Stimulated activated CD8-positive, alpha-beta memory T cell treated with anti-CD3 and anti-CD28 coated beads, Interleukin-15, amount 100 ng/mL, for 1 hour (primary cell): ENCODE results near the gene PMEL.
"Not testable (repeated sequence)": the region's sequence is repeated elsewhere in the genome, so short reads cannot be mapped to it uniquely, and the experiment has no call there.

ENCODE experiments used
- DNase-seq: peaks from one replicate; pipeline ENCODE4 v3.0.0-alpha.2; 2020; ENCODE audit warnings: low read depth

PMEL gene

DNA sequence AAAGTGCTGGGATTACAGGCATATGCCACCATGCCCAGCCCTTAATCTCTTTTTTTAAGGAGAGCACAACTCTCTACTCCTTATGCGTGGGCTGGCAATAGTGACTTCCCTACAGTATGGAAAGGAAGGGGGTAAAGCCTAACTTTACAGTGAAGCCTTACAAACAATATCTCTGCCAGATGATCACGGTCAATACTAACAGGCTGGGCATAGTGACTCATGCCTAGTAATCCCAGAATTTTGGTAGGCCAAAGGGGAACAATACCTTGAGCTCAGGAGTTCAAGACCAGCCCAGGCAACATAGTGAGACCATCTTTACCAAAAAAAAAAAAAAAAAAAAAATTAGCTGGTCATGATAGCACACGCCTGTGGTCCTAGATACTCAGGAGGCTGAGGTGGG, 43.7 kb downstream of the PMEL start:
- DNase-seq: no peak

DNA sequence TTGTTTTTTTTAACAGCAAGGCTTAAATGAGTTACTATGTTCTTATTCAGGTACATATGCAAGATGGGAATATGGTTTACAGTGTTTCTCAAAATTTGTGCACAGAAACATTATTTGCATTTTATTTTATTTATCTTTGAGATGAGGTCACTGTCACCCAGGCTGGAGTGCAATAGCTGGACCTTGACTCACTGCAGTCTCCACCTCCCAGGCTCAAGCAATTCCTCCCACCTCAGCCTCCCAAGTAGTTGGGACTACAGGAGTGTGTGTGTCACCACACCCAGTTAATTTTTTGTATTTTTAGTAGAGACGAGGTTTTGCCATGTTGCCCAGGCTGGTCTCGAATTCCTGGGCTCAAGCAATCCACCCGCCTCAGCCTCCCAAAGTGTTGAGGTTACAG, 46.8 kb downstream of the PMEL start:
- not testable (repeated sequence) for DNase-seq

DNA sequence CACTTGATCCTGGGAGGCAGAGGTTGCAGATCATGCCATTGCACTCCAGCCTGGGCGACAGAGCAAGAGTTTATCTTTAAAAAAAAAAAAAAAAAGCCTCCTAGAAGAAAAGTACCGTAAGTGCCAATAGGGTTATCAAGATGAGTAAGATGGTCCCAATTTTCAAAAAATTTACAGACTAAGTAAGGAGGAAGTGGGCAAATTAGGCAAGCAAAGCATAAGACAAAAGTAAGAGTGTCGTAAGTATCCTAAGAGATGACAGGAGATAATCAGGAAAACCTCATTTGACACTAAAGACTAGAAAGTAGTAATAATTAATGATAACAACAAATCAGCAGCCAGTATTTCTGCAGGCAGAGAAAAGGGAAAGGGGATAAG, 50.4 kb downstream of the PMEL start:
- no peak for DNase-seq

DNA sequence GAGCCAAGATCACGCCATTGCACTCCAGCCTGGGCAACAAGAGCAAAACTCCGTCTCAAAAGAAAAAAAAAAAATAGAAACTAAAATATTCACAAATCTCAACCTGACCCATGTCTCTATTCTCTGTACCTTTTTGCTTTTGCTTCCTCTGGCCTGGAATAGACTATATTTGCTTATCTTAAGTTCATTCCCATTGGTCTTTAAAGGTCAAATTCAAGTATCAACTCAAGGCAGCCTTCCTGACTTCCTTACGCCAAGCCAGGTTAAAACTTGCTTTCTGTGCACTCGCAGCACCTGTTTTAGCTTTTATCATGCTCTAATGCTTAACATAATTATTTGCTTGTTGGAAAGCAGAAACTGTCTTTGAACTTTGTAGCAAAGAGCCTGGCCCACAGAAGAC, 52.9 kb downstream of the PMEL start:
- no peak for DNase-seq

- no peak for DNase-seq
Measured at GRCh38 chr12:55909513-55909884, 56.3 kb downstream of the PMEL start.

GRCh38 chr12:55908726-55909512, 56.9 kb downstream of the PMEL start:
- no peak for DNase-seq

- DNase-seq: no peak
Measured at GRCh38 chr12:55906056-55906455, 59.8 kb downstream of the PMEL start.
